RWPE2 (cell line): ENCODE results near the gene HYI.

Experiments
- ATAC-seq: fragments of 200-7000 bp; cut with Tn5 transposase; 3 replicates; pipeline ENCODE4 v1.9.1; 2021; ENCODE audit warnings: low read depth
- DNase-seq: peaks from one replicate; pipeline ENCODE4 v3.0.0-alpha.2; 2020; ENCODE audit warnings: low spot score
- H3K27ac ChIP-seq: fragments of 450-650 bp; 2 replicates; pipeline ENCODE4 v1.5.1; 2017; ENCODE audit warnings: mild to moderate bottlenecking; ENCODE audit not compliant: poor library complexity, severe bottlenecking
- H3K27me3 ChIP-seq: fragments of 250-450 bp; sonication (Bioruptor Pico); 2 replicates; pipeline ENCODE4 v1.5.1; 2021; ENCODE audit warnings: mild to moderate bottlenecking, moderate library complexity; ENCODE audit not compliant: insufficient read depth, poor library complexity, severe bottlenecking
- H3K36me3 ChIP-seq: fragments of 250-450 bp; sonication (Bioruptor Pico); 2 replicates; pipeline ENCODE4 v1.5.1; 2020; ENCODE audit warnings: low read depth, mild to moderate bottlenecking, moderate library complexity
- H3K4me1 ChIP-seq: fragments of 250-450 bp; sonication (Bioruptor Pico); 2 replicates; pipeline ENCODE4 v1.5.1; 2021; ENCODE audit warnings: mild to moderate bottlenecking, moderate library complexity; ENCODE audit not compliant: insufficient read depth, poor library complexity, severe bottlenecking
- H3K4me3 ChIP-seq: fragments of 250-450 bp; sonication (Bioruptor Pico); 2 replicates; pipeline ENCODE4 v1.5.1; 2021; ENCODE audit warnings: mild to moderate bottlenecking, moderate library complexity; ENCODE audit not compliant: severe bottlenecking
- H3K9me3 ChIP-seq: fragments of 250-450 bp; sonication (Bioruptor Pico); 2 replicates; pipeline ENCODE4 v1.5.1; 2021; ENCODE audit warnings: mild to moderate bottlenecking, moderate library complexity; ENCODE audit not compliant: severe bottlenecking
- TF ChIP-seq, protein P1 (sequence below): fragments of 450-650 bp; IDR thresholded peaks from one replicate; pipeline ENCODE4 v1.5.1; 2017; ENCODE audit warnings: mild to moderate bottlenecking, moderate library complexity; ENCODE audit not compliant: poor library complexity, severe bottlenecking

Gene HYI

GRCh38 chr1:43438953-43439581 is 14.7 kb downstream of the HYI start:
- H3K4me1 ChIP-seq: no peaks in the 10 kb centered on the region
- TF ChIP-seq, protein P1, sequence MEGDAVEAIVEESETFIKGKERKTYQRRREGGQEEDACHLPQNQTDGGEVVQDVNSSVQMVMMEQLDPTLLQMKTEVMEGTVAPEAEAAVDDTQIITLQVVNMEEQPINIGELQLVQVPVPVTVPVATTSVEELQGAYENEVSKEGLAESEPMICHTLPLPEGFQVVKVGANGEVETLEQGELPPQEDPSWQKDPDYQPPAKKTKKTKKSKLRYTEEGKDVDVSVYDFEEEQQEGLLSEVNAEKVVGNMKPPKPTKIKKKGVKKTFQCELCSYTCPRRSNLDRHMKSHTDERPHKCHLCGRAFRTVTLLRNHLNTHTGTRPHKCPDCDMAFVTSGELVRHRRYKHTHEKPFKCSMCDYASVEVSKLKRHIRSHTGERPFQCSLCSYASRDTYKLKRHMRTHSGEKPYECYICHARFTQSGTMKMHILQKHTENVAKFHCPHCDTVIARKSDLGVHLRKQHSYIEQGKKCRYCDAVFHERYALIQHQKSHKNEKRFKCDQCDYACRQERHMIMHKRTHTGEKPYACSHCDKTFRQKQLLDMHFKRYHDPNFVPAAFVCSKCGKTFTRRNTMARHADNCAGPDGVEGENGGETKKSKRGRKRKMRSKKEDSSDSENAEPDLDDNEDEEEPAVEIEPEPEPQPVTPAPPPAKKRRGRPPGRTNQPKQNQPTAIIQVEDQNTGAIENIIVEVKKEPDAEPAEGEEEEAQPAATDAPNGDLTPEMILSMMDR: no peak
- DNase-seq (no peak), ATAC-seq (no peak)
- no peak overlapping the region for H3K27ac ChIP-seq
- no peak overlapping the region for H3K4me3 ChIP-seq
- no peaks in the 10 kb centered on the region for H3K27me3 ChIP-seq
- no peaks in the 10 kb centered on the region for H3K9me3 ChIP-seq
- peaks cover 78% of the 10 kb centered on the region for H3K36me3 ChIP-seq

DNA sequence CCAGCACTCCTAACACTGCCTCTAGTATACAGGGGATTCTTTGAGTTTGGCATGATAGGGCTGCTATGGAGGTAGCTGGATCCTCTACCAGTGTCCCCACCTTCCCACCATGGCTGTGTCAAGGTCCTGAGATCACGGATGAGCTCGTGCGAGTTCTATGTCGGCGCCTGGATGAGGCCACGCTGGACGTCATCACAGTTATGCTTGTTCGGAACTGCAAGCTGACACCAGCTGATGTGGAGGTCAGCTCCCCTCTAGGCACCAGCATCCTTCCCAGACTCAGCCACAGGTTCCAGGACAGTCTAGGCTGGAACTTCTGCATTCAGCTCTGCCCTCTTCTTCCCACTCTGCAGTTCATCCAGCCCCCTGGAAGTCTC is 15.2 kb downstream of the HYI start:
- H3K4me3 ChIP-seq: no peak overlapping the region
- no peaks in the 10 kb centered on the region for H3K9me3 ChIP-seq
- H3K36me3 ChIP-seq: peaks cover 78% of the 10 kb centered on the region
- H3K27me3 ChIP-seq: no peaks in the 10 kb centered on the region
- ATAC-seq: no peak
- H3K27ac ChIP-seq: no peak overlapping the region
- no peaks in the 10 kb centered on the region for H3K4me1 ChIP-seq
- TF ChIP-seq, protein P1: no peak
- no peak for DNase-seq

DNA sequence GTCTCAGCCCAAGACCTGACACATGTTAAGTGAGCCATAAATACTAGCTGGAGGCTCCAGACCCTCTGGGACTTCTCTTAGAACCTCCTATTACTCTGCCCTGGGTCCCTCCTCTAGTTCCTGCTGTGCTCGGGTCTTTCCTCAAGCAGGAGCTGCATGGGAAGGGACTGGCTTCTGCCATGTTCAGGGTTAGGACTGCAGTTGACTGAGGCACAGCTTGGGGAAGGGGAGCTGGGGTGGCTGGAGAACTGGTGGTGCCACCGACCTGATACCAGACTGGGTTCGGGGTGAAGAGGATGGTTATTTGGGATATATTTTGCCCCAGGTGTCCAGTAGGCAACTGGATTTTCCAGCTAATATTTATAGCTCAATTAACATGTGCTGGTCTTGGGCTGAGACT is 15.7 kb downstream of the HYI start:
- no peak overlapping the region for H3K4me3 ChIP-seq
- H3K27me3 ChIP-seq: no peaks in the 10 kb centered on the region
- DNase-seq: no peak
- TF ChIP-seq, protein P1: no peak
- no peaks in the 10 kb centered on the region for H3K9me3 ChIP-seq
- no peaks in the 10 kb centered on the region for H3K4me1 ChIP-seq
- ATAC-seq: no peak
- H3K27ac ChIP-seq: no peak overlapping the region
- H3K36me3 ChIP-seq: peaks cover 79% of the 10 kb centered on the region

DNA sequence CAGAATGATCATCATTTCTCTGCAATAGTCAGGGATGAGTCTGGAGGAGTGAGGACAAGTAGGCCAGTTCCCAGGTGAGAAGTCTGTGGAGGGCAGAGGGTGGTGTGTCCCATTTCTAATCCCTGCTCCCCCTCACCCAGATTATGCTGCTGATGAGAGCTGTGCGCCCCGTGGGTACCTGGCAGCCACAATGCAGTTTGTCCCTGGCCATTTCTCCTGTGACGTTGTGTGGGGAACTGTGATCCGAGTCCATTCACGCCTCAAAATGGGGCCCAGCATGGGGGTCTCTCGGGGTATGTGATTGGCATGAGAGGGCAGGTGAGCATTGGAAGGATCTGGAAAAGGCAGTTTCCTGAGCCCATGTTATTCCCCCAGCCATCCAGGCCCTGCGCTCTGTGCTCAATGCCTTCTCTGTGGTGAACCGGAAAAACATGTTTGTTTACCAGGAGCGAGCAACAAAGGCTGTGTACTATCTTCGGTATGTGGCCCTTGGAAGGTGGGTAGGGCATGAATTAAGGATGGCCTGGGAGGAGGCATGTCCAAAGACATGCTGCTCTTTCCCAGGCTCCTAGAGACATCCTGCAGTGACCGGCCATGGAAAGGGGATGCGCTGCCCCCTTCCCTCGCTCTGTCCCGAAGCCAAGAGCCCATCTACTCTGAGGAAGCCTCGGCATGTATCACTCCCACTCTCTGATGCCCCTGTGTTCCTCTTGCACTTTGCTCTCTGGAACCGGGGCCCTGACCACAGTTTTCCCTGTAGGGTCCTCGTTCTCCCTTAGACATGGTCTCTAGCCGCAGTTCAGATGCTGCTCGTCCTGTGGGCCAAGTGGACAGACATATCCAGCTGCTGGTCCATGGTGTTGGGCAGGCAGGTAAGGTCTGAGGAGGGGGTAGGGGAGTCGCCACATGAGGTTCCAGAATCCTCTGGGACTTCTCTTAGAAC is 16.4 kb downstream of the HYI start:
- Histone ChIP-seq H3K4me1 (no peaks in the 10 kb centered on the region), H3K27me3 (no peaks in the 10 kb centered on the region), H3K9me3 (no peaks in the 10 kb centered on the region), H3K27ac (no peak overlapping the region), H3K4me3 (no peak overlapping the region), H3K36me3 (peaks cover 79% of the 10 kb centered on the region)
- TF ChIP-seq, protein P1: no peak
- DNase-seq: no peak
- no peak for ATAC-seq
